ENCODE results near the gene RHOB. TPM values are rescaled to one million over a fixed set of nuclear protein-coding genes. Genes with fewer than 3 reads are reported as not detected.

Gene RHOB
- total and polyA plus RNA-seq, 2 donors (not counting 1 experiment from before 2014, with no cell fraction given), result 63.0 to 1,037 TPM

- Histone ChIP-seq H3K4me2 (replicated peaks; ENCODE audit: low read depth, low read length, poor library complexity, severe bottlenecking) (no peak overlapping the region), H3K9me3 (ENCODE audit: control extremely low read depth in 1 of 3, control insufficient read depth in 2 of 3, insufficient read depth in 1 of 3, low read length in 2 of 3) (no peaks in the 10 kb centered on the region), H3K36me3 (replicated peaks in 1 of 2; ENCODE audit: control extremely low read depth in 1 of 2, control insufficient read depth in 1 of 2, extremely low read depth in 1 of 2, insufficient read depth in 2 of 2, low read length in 1 of 2) (no peaks in the 10 kb centered on the region), H3K9ac (ENCODE audit: low read length) (no peak overlapping the region), H3K27ac (ENCODE audit: low read length in 2 of 2) (no peak overlapping the region), H3K4me3 (ENCODE audit: control extremely low read depth in 1 of 5, extremely low read depth in 1 of 5, insufficient read depth in 1 of 5, low read depth in 2 of 5, low read length in 4 of 5) (no peak overlapping the region), H3K27me3 (replicated peaks in 1 of 4; ENCODE audit: control extremely low read depth in 1 of 4, control insufficient read depth in 3 of 4, insufficient read depth in 4 of 4, low read length in 3 of 4) (no peaks in the 10 kb centered on the region), H3K79me2 (ENCODE audit: control insufficient read depth, insufficient read depth, low read length) (no peaks in the 10 kb centered on the region), H4K20me1 (ENCODE audit: control insufficient read depth, insufficient read depth, low read length, poor library complexity, severe bottlenecking) (no peaks in the 10 kb centered on the region), H2AFZ (ENCODE audit: insufficient read depth, low read depth, low read length, poor library complexity, severe bottlenecking) (no peak overlapping the region), H3K4me1 (ENCODE audit: control insufficient read depth in 2 of 2, insufficient read depth in 2 of 2, low read length in 2 of 2) (no peaks in the 10 kb centered on the region)
- H3K9me3 Mint-ChIP-seq (ENCODE audit: insufficient read depth), result no peaks in the 10 kb centered on the region
- TF ChIP-seq, protein P1, sequence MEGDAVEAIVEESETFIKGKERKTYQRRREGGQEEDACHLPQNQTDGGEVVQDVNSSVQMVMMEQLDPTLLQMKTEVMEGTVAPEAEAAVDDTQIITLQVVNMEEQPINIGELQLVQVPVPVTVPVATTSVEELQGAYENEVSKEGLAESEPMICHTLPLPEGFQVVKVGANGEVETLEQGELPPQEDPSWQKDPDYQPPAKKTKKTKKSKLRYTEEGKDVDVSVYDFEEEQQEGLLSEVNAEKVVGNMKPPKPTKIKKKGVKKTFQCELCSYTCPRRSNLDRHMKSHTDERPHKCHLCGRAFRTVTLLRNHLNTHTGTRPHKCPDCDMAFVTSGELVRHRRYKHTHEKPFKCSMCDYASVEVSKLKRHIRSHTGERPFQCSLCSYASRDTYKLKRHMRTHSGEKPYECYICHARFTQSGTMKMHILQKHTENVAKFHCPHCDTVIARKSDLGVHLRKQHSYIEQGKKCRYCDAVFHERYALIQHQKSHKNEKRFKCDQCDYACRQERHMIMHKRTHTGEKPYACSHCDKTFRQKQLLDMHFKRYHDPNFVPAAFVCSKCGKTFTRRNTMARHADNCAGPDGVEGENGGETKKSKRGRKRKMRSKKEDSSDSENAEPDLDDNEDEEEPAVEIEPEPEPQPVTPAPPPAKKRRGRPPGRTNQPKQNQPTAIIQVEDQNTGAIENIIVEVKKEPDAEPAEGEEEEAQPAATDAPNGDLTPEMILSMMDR (IDR thresholded peaks at IDR 0.05), result no peak
- DNase-seq, result no peak
- ChIA-PET POLR2A (no interaction called here), CTCF (no interaction called here)
- H3K27ac Mint-ChIP-seq, result no peak overlapping the region
- no peaks in the 10 kb centered on the region for H3K4me1 Mint-ChIP-seq
- intact Hi-C loops (cut with micrococcal nuclease), result no loop called here
- ATAC-seq (ENCODE audit: low read depth), result no peak
- WGBS (ENCODE audit: insufficient coverage), result 96% methylated on average over 9 of the region's 11 CpGs
- H3K4me3 Mint-ChIP-seq, result no peak overlapping the region
- H3K27me3 Mint-ChIP-seq, result peaks cover 18% of the 10 kb centered on the region
Observed at GRCh38 chr2:20496942-20497341, 50.1 kb downstream of the RHOB start.

Small RNAs within 50 kb of the gene (small RNA-seq; reads per million reads assigned to genes)
- gene RF00019 (ENCODE audit: insufficient read length, low read depth, low replicate concordance) (not detected), gene RNA5SP86 (ENCODE audit: insufficient read length, low read depth, low replicate concordance) (not detected)

Other genes with a start within 250 kb of the RHOB start
- not detected in 2 replicates for gene SDC1, start 221.9 kb upstream of the RHOB start, total RNA-seq
- 0.22 and 0.23 TPM in 2 replicates for gene SDC1, start 221.9 kb upstream of the RHOB start, polyA plus RNA-seq
- 151 and 163 TPM in 2 replicates for gene PUM2, start 96.2 kb upstream of the RHOB start, total RNA-seq
- gene PUM2, start 96.2 kb upstream of the RHOB start, polyA plus RNA-seq, result 21.1 and 32.0 TPM in 2 replicates
- 27.5 and 27.8 TPM in 2 replicates for gene HS1BP3, start 204.0 kb downstream of the RHOB start, total RNA-seq
- 23.0 and 28.7 TPM in 2 replicates for gene HS1BP3, start 204.0 kb downstream of the RHOB start, polyA plus RNA-seq
- 14.8 and 15.3 TPM in 2 replicates for gene GDF7, start 220.1 kb downstream of the RHOB start, total RNA-seq
- 2.0 and 7.0 TPM in 2 replicates for gene GDF7, start 220.1 kb downstream of the RHOB start, polyA plus RNA-seq